Stimulated activated CD8-positive, alpha-beta memory T cell treated with anti-CD3 and anti-CD28 coated beads, Interleukin-4, amount 100 ng/mL, for 48 hours (primary cell): ENCODE data around the gene MTRFR.
"Not testable (repeated sequence)": the region's sequence is repeated elsewhere in the genome, so short reads cannot be mapped to it uniquely, and the experiment has no call there.

ENCODE experiments used
- DNase-seq: peaks from one replicate; pipeline ENCODE4 v3.0.0-alpha.2; 2020

MTRFR gene

DNA sequence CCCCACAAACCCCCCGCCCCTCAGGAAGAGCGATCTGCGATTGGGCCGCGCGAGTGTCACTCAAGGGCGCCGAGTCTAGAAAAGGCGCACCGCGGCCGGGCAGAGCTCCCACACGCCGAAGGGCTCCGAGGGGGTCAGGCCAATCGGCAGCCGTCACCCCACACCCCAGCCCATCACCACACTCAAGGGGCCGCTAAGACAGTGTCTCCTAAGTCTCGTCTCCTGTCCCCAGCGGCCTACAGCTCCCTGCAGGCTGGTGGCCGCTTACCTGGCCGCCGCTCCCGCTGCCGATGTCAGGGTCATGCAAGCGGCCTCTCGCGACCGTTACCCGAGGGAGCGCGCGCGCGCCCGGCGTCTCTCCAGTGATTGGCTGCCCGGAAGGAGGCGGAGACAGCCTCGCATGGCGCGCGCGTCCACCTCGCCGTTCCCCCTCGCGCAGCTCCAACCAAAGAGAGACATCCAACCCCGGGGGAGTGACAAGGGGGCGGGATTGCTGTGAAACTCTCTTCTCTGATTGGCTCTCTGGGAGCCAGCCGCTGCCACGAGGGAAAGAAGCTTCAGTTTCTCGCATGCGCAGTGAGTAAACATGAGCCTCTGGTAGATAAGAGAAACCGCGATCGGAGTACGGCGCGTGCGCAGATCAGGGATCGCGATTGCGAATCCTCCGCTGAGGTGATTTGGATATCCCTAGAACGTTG, at the start of gene MTRFR, which contains the start of gene MPHOSPH9:
Gene MTRFR, plus strand, starts transcription at position 630 of the 698 bp plus-strand sequence. CDS start 20,239 bp downstream, outside the sequence.
Gene MPHOSPH9, minus strand, starts transcription at position 335 of the 698 bp plus-strand sequence. CDS start 2,777 bp downstream, outside the sequence.
- peak; percentile 98 for DNase-seq

DNA sequence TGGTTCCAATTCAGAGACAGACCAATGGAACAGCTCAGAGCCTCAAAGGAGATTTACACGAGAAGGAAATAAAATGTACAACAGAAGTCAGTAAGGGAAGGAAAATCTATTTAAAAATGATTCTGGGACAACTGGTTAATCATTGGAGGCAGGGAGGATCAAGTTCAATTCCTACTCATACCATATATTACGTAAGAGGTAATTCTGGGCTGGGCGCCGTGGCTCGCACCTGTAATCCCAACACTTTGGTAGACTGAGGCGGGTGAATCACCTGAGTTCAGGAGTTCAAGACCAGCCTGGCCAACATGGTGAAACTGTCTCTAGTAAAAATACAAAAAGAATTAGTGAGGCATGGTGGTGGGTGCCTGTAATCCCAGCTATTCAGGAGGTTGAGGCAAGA, 45.6 kb upstream of the MTRFR start:
- DNase-seq, result no peak

DNA sequence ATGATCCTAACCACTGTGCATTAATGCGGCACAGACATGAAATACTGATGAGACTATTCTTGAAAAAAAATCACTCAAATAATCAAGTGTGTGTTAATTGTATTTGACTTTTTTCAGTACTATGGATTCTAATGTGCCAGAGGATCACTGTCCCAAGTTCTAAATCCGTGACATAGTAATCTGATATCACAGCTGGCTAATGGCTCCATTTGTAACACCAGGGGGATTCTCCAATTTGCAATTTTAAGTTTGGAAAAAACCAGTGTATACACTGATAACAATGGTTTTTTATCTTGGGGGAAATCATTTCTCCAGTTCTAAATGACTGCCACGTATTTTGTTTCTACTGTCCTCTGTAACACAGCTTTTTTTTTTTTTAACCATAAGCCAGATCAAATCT, 33.3 kb upstream of the MTRFR start:
- no peak for DNase-seq

DNA sequence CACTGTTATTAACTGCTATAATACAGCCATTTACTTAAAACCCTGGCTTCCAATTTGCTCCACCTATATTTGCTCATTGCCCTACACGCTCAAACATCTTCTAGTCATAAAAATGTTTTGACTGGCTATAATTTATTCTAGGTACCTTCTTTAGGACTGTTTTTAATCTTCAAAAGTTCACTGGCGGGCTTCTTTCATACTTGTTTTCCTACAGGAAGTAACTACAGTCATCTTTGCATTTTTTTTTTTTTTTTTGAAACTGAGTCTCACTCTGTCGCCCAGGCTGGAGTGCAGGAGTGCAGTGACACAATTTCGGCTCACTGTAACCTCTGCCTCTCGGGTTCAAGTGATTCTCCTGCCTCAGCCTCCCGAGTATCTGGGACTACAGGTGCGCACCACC, 32.8 kb upstream of the MTRFR start:
- DNase-seq, result no peak

DNA sequence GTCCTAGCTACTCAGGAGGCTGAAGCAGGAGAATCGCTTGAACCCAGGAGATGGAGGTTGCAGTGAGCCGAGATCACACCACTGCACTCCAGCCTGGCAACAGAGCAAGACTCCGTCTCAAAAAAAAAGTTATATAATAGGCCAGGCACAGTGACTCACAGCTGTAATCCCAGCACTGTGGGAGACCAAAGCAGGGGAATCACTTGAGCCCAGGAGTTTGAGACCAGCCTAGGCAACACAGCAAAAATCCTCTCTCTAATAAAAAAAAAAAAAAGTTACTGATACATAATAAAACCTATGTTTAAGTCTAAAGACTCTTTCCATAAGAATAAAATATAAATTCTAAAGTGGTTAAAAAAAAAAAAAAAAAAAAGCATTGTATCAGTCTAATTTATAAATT, 26.4 kb upstream of the MTRFR start:
- not testable (repeated sequence) for DNase-seq

DNA sequence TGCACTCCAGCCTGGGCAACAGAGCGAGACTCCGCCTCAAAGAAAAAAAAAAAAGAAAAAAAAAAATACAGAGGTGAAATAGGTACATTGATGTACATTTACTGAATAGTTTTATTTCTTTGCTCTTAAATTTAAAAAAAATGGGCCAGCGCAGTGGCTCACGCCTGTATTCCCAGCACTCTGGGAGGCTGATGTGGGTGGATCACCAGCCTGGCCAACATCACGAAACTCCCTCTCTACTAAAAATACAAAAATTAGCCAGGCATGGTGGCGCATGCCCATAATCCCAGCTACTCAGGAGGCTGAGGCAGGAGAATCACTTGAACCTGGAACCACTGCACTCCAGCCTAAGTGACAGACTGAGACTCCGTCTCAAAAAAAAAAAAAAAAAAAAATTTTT, 25.4 kb upstream of the MTRFR start:
- DNase-seq, result not testable (repeated sequence)

DNA sequence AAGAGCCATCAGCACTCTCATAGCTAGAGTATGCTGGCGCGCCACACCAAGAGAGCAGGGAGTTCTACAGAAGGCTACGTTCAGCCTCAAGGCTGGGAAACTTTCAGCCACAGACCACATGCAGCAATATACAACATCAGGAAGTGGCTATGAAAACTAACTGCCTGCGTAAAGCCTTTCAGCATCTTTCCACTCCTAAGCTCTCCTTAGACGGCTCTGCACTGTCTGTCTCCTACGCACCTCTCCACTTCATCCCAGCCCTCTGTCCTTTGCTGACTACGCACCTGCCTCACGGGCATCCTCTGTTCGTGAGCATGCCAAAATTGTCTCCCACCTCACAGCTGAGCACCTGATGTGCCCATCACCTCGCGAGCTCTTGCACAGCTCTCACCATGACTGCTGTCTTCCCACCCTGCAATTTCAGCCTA, 10.0 kb upstream of the MTRFR start:
- peak; percentile 74 for DNase-seq

DNA sequence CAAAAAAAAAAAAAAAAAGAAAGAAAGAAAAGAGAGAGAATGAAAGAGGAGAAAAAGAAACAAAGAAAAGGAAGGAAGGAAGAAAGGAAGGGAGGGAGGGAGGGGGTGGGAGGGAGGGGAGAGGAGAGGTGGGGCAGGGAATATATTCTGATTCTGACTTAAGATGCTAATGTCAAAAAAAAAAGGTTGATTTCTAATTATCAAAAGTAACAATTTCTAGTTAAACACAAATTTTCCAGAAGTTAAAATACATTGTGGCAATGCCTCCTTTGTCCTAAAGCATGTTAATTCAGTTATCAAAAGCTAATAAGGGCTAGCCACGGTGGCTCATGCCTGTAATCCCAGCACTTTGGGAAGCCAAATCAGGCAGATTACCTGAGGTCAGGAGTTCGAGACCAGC, 7.8 kb upstream of the MTRFR start:
- no peak for DNase-seq

DNA sequence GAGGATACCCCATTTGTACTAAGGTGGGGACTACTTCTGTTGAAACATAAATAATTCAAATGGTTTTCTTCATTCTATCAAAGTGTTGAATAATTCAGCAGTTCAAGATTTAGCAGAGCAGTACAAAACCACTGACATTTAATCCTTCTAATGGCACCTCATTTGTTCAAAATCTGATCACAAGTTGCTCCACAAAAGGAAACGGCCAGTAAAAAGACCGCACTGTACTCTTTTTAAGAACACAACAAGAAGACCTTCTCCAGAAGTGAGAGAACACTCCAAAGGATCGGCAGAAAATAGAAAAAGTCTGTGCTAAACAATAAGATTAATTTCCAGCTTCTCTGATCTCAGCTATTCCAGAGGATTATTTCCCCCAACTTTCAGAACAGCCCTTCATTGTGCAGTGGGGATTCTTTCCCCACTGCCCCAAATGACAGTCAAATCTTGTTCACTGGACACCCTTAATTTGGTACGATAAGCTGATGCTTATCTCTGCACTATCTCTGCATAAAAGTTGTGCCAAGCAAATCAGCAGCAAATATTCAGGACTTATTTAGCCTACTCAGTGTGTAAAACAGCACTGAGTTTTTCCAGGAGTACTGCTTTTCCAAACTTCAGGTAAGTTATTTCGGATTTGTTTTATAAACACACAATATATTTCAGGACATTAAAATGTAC, 5.5 kb upstream of the MTRFR start:
- DNase-seq, result no peak

DNA sequence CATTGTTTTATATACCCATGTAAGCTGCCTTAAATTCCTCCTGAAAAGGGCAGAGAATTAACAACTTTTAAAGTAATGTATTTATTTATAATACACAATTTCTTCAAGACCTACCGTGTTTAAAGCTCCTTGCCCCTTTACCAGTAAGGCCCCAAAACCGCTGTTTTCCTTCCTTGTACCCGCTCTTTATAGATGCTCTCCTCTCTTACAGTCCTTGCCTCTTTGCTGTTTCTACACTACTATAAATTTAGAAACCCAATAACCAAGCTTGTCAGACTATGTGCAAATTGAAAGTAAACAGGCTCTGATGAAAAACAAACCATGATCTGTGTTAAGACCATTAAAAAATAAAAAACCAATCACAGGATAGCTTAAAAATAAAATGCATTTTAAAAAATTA, 4.2 kb upstream of the MTRFR start:
- DNase-seq, result no peak

DNA sequence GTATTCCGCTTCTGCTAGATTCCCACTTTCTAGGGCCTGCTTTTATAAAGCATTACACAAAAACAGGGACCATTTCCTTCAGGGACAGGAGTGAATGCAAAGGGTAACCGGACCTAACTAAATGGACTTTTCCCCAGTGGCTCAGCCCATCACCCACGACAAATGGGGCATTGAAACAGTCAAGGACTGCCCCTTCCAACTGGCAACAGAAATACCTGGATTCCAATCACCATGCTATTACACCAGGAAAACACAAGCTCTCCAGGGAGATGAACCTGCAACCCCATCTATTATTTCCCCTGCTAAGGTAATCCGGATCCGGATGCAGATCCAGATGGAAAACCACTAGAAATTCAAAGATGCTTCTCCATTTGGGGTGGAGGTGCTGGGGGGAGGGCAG, 1.3 kb upstream of the MTRFR start:
- no peak for DNase-seq

DNA sequence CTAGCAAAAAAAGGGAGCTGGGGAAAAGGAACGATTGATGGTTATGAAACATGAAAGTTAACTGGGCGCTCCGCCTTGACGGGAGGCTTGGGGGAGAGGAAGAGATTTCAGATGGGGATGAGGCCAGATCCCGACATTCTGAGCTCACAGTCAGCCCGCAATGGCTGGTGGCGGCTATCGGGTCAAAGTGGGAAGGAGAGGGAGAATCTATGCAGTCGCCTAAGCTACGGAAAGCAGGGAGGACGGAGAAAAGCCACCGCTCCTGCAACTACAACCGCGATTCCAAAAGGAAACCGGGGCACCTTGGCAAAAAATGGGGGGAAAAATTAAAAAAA, 797 bp upstream of the MTRFR start:
- no peak for DNase-seq

DNA sequence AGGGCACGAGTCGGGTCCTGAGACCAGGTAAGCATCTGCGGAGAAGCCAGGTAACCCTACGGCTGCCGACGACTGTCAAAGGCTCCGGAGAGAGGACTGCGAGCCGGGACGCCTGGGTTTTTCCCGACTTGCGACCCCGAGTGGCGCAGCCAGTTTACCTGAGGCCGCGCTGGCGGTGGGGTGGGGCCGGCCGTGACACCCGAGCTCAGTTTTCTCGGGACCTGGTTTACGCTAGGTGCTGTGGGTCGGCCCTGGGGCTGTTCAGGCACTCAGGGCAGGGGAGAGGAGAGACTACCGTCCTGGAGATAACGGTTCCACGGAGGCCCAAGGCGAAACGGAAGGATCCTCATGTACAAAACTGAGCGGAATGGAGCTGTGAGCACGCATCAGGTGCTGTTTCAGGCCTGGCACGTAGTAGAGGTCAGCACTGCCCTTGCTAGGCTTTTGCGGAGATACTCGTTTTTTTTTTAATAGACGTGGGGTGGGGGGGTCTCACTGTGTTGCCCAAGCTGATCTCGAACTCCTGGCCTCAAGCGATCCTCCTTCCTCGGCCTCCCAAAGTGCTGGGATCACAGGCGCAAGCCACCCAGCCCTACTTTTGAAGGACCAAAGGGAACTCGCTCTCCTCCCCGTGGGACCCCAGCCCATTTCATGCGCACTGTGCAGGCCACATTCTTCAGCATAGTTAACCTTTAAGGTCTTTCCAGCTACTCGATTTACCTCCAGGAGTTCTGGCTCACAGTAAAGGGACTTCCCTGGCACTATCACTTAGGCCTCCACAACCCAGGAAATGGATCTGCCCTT, 471 bp downstream of the MTRFR start:
- DNase-seq, result no peak

DNA sequence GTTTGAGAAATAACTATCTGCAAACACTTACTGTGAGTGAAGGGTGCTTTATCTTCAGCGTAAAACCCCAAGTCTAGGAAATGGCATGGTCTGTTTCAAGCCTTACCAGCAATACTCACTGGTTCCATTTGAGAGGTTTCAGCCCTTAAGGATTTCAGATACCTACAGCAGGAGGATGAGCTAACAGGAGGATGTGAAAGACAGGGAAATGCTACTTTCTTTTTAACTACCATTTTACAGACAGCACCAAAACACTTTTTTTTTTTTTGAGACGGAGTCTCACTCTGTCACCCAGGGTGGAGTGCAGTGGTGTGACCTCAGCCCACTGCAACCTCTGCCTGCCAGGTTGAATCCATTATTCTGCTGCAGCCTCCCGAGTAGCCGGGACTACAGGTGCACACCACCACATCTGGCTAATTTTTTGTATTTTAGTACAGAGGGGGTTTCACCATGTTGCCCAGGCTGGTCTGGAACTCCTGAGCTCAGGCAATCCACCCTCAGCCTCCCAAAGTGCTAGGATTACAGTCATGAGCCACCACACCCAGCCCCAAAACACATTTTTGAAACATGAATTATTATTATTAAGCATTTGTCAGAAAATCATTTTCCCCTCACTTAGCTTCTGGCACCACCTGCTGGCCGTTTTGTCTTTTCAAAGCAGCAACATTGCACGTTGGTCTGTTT, 4.6 kb downstream of the MTRFR start:
- DNase-seq, result peak; percentile 84

DNA sequence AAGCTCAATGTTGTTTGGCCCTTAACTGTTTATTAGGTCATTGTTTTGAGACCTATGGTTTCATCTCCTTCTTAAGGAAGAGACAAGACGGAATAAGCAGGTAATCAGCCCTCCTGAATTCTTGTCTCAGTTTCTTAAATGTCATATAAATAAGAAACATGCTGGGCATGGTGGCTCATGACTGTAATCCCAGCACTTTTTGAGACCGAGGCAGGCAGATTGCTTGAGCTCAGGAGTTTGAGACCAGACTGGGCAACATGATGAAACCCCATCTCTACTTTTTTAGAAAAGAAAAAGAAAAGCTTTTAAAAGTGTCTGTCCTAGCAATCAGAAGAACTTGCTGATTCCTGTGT, 5.1 kb downstream of the MTRFR start:
- no peak for DNase-seq

DNA sequence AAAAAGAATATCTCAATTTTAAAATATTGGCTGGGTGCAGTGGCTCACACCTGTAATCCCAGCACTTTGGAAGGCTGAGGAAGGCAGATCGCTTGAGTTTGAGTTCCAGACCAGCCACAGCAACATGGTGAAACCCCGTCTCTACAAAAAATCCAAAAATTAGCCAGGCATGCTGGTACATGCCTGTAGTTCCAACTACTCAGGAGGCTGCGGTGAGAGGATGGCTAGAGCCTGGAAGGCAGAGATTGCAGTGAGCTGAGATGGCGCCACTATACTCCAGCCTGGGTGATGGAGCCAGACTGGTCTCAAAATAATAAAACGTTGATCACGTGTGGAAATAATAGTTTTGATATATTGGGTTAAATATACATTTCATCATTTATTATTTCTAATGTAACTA, 5.7 kb downstream of the MTRFR start:
- DNase-seq, result no peak

DNA sequence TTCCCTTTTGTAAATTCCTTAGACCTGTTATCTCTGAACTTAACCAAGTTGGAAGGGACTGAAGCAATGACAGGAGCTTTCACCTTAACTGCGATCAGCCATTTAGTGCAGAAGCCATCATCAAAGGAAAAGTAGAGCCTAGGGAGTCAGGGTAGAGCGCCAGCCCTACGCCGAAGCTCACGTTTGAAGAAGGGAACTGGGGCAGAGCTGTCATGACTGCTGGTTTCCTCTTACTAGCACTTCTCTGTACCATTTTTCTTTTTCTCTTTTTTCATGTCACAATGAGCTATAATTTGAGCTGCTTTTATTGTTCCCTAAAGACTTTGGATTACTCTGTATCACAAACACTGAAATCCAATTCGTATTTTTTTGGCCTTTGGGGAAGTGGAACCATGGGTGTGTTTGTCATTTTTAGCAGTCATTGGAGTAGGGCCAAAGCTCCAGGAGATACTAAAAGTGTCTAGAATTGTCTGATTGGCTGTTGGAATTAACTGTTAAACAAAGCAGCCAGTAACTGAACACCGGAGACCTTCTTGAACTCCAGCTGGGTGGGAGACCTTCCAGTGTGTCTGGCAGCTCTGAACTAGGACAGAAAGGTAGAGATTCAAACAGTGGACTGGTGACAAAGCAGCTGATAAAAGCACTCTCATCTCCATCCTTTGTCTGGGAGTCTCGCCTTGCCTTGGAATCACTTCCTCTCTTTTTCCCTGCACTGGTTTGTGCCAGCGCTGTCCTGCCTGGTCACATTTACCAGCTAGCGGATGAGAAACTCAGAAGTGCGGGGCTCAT, 9.1 kb downstream of the MTRFR start:
- DNase-seq, result no peak

DNA sequence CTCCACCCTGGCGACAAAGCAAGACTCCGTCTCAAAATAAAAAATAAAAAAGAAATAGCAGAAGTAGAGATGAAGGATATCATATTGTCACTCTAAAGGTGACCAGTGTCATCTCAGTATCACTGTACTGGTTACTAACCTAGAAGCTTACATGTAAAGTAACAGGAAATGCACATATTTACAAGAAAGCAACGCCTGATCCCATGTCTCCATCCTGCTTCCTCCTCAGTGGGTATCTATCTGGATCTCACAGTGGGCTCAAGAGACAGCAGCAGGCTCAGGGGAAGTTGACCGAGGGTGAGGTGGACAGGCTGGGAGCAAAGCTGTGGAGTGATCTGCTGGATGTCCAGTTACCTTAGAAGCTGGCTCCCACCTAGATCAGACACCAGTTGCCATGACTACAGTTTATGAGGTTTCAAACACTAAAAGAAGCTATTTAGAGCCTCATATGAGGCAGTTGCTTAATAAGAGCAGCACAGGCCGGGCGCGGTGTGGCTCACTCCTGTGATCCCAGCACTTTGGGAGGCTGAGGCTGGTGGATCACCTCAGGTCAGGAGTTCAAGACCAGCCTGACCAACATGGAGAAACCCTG, 10.5 kb downstream of the MTRFR start:
- DNase-seq, result no peak

DNA sequence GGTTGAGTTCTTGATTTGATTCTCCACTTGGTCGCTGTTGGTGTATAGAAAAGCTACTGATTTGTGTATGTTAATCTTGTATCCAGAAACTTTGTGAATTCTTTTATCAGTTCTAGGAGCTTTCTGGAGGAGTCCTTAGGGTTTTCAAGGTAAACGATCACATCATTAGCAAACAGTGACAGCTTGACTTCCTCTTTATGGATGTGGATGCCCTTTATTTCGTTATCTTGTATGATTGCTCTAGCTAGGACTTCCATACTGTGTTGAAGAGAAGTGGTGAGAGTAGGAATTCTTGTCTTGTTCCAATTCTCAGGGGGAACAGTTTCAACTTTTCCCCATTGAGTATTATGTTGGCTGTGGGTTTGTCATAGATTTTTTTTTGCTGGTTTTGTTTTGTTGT, 12.4 kb downstream of the MTRFR start:
- no peak for DNase-seq

DNA sequence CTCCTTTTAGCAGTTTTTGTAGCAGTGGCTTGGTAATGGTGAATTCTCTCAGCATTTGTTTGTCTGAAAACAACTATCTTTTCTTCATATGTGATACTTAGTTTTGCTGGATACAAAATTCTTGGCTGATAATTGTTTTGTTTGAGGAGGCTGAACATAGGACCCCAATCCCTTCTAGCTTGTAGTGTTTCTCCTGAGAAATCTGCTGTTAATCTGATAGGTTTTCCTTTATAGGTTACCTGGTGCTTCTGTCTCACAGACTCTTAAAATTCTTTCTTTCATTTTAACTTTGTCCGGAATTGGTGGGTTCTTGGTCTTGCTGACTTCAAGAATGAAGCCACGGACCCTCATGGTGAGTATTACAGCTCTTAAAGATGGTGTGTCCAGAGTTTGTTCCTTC, 14.9 kb downstream of the MTRFR start:
- not testable (repeated sequence) for DNase-seq

DNA sequence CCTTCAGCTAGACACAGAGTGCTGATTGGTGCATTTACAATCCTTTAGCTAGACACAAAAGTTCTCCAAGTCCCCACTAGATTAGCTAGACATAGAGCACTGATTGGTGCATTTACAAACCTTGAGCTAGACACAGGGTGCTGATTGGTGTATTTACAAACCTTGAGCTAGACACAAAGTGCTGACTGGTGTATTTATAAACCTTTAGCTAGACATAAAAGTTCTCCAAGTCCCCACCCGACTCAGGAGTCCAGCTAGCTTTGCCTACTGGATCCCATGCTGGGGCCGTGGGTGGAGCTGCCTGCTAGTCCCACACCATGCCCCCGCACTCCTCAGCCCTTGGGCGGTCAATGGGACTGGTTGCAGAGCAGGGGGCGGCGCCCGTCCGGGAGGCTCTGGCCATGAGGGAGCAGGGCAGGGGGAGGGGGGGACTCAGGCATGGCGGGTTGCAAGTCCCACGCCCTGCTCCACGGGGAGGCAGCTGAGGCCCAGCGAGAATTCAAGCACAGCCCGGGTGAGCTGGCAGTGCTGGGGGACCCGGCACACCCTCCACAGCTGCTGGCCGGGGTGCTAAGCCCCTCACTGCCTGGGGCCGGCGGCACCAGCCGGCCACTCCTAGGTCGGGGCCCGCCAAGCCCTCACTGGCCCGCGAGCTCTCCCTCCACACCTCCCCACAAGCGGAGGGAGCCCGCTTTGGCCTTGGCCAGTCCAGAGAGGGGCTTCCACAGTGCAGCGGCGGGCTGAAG, 15.9 kb downstream of the MTRFR start:
- DNase-seq, result peak; percentile 17
